H1 (cell line): ENCODE measurements around the gene PCDH9.

ENCODE experiments used
- ATF3 ChIP-seq: IDR thresholded peaks from 2 replicates; pipeline ENCODE4 v1.6.1; 2011; ENCODE audit warnings: low read depth, mild to moderate bottlenecking, low read length; ENCODE audit not compliant: insufficient read depth
- CBX5 ChIP-seq: fragments of 300-800, 300-1000 bp; sonication (generic); IDR thresholded peaks from 2 replicates; pipeline ENCODE4 v1.7.1; 2016; ENCODE audit warnings: antibody characterized with exemption, low read length, low read depth
- CHD2 ChIP-seq: IDR thresholded peaks from 2 replicates; pipeline ENCODE4 v1.6.1; 2012; ENCODE audit warnings: low read length, improper control_type of control experiment
- CHD7 ChIP-seq: fragments of 300-600 bp; sonication (generic); IDR thresholded peaks from 2 replicates; pipeline ENCODE4 v1.7.1; 2012; ENCODE audit warnings: low read length, moderate library complexity, mild to moderate bottlenecking, inconsistent platforms; ENCODE audit not compliant: insufficient replicate concordance
- JUND ChIP-seq: IDR thresholded peaks from 2 replicates; pipeline ENCODE4 v1.6.1; 2011; ENCODE audit warnings: mild to moderate bottlenecking, improper control_type of control experiment, low read length
- KDM1A ChIP-seq: fragments of 200-600, 300-600 bp; sonication (generic); IDR thresholded peaks from 2 replicates; pipeline ENCODE4 v1.7.1; 2016; ENCODE audit warnings: mild to moderate bottlenecking, low read length, borderline replicate concordance
- POLR2AphosphoS5 ChIP-seq: IDR thresholded peaks from 2 replicates; pipeline ENCODE4 v1.6.1; 2011; ENCODE audit warnings: low read depth, low read length
- SIN3A ChIP-seq, 2 experiments: IDR thresholded peaks in 1 of 2; conservative IDR thresholded peaks in 1 of 2; 2 replicates each; pipeline ENCODE4 v1.6.1; 2011 to 2012; ENCODE audit warnings: low read length in 2 of 2, improper control_type of control experiment in 1 of 2, low read depth in 1 of 2, mild to moderate bottlenecking in 1 of 2
- TF ChIP-seq, protein P1 (sequence below), 3 experiments: IDR thresholded peaks; 1 replicate in 2 of 3; 2 replicates in 1 of 3; pipeline versions ENCODE4 v1.5.1 to v1.6.1; 2011; ENCODE audit warnings: low read length in 3 of 3, mild to moderate bottlenecking in 3 of 3, inconsistent platforms in 2 of 3, low read depth in 1 of 3, moderate library complexity in 1 of 3; ENCODE audit not compliant: insufficient read depth in 1 of 3; ENCODE audit errors: control extremely low read depth in 1 of 3

DNA sequence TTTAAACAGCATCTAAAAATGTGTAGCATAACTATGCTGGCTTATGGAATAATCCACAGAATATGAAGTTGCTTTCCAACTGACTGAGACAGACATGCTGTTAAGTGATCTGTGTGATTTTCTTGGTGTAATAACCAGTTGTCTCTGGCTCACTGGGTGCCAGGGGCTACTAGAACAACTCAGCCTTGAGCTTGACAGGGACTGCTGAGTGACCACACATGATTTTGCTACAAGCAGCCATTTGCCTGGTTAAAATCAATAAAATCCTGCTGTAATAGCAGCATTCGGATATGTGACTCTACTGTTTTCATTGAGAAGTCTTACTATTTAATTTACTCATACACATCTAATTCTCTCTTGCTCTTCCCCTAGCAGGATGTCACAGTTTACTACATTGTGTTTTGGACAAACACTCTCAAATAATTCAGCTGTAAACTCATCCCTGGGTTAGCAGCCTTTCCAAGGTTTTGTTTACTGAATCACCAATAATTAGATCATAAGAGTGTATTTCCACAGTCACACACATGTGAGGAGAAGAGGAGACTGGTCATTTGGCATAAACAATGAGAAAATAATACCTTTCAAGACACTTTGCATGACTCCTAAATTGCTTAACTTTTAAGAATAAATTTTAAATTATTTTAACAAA lies 426.2 kb downstream of the PCDH9 start:
- TF ChIP-seq CBX5, result no peak
- TF ChIP-seq KDM1A, result no peak
- TF ChIP-seq, protein P1, sequence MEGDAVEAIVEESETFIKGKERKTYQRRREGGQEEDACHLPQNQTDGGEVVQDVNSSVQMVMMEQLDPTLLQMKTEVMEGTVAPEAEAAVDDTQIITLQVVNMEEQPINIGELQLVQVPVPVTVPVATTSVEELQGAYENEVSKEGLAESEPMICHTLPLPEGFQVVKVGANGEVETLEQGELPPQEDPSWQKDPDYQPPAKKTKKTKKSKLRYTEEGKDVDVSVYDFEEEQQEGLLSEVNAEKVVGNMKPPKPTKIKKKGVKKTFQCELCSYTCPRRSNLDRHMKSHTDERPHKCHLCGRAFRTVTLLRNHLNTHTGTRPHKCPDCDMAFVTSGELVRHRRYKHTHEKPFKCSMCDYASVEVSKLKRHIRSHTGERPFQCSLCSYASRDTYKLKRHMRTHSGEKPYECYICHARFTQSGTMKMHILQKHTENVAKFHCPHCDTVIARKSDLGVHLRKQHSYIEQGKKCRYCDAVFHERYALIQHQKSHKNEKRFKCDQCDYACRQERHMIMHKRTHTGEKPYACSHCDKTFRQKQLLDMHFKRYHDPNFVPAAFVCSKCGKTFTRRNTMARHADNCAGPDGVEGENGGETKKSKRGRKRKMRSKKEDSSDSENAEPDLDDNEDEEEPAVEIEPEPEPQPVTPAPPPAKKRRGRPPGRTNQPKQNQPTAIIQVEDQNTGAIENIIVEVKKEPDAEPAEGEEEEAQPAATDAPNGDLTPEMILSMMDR (IDR thresholded peaks at IDR 0.05; ENCODE audit: control extremely low read depth in 1 of 3, insufficient read depth in 1 of 3, low read depth in 1 of 3, low read length in 3 of 3), result no peak
- no peak for TF ChIP-seq SIN3A (conservative IDR thresholded peaks at IDR 0.05 in 1 of 2, IDR thresholded peaks at IDR 0.05 in 1 of 2; ENCODE audit: low read depth in 1 of 2, low read length in 2 of 2)
- no peak for TF ChIP-seq JUND
- TF ChIP-seq CHD7, result no peak
- TF ChIP-seq POLR2AphosphoS5, result no peak
- no peak for TF ChIP-seq CHD2
- no peak for TF ChIP-seq ATF3
